ENCODE measurements around the gene BCKDHB.
"Not testable (repeated sequence)": the region's sequence is repeated elsewhere in the genome, so short reads cannot be mapped to it uniquely, and the experiment has no call there.

DNA sequence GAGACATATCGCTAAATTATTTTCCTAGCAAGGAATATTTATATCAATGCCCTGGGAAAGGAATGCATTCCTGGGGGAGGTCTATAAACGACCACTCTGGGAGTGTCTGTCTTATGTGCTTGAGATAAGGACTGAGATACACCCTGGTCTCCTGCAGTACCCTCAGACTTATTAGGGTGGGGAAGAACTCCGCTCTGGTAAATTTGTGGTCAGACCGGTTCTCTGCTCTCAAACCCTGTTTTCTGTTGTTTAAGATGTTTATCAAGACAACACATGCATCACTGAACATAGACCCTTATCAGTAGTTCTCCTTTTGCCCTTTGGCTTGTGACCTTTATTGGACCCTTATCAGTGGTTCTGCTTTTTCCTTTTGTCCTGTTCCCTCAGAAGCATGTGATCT, 188.1 kb downstream of the BCKDHB start:
- TF ChIP-seq, protein P1, sequence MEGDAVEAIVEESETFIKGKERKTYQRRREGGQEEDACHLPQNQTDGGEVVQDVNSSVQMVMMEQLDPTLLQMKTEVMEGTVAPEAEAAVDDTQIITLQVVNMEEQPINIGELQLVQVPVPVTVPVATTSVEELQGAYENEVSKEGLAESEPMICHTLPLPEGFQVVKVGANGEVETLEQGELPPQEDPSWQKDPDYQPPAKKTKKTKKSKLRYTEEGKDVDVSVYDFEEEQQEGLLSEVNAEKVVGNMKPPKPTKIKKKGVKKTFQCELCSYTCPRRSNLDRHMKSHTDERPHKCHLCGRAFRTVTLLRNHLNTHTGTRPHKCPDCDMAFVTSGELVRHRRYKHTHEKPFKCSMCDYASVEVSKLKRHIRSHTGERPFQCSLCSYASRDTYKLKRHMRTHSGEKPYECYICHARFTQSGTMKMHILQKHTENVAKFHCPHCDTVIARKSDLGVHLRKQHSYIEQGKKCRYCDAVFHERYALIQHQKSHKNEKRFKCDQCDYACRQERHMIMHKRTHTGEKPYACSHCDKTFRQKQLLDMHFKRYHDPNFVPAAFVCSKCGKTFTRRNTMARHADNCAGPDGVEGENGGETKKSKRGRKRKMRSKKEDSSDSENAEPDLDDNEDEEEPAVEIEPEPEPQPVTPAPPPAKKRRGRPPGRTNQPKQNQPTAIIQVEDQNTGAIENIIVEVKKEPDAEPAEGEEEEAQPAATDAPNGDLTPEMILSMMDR (IDR thresholded peaks at IDR 0.05), result not testable (repeated sequence)
- not testable (repeated sequence) for TF ChIP-seq POLR2A, POLR2AphosphoS5 (IDR thresholded peaks at IDR 0.05)
